Islet of Langerhans (tissue), 1 donor: Measurements from ENCODE around the gene UBR3.
"Not testable (repeated sequence)": the region's sequence is repeated elsewhere in the genome, so short reads cannot be mapped to it uniquely, and the experiment has no call there.

Experiments
- FAIRE-seq: peaks from one replicate; lab custom pipeline; 2011; peaks lifted over from hg19 to GRCh38; lab: Jason Lieb, UNC

Gene UBR3

GRCh38 chr2:169867579-169867978 is 40.3 kb downstream of the UBR3 start:
- FAIRE-seq, result no peak

- FAIRE-seq, result no peak
These were observed 41.7 kb downstream of the UBR3 start for GRCh38 chr2:169868951-169869350.

- FAIRE-seq, result not testable (repeated sequence)
These were observed 44.1 kb downstream of the UBR3 start for GRCh38 chr2:169871369-169871768.

- peak; percentile 92 for FAIRE-seq
These were observed 44.7 kb downstream of the UBR3 start for GRCh38 chr2:169871994-169872393.

GRCh38 chr2:169877398-169877797 is 50.1 kb downstream of the UBR3 start:
- FAIRE-seq, result peak; percentile 9

- no peak for FAIRE-seq
These were observed 59.9 kb downstream of the UBR3 start for GRCh38 chr2:169887120-169887519.

GRCh38 chr2:169891593-169892298 is 64.5 kb downstream of the UBR3 start:
- peak; percentile 97 for FAIRE-seq

GRCh38 chr2:169892951-169893350 is 65.7 kb downstream of the UBR3 start:
- FAIRE-seq, result no peak

GRCh38 chr2:169895294-169895985 is 68.2 kb downstream of the UBR3 start:
- FAIRE-seq, result no peak

- FAIRE-seq, result no peak
These were observed 70.6 kb downstream of the UBR3 start for GRCh38 chr2:169897834-169898233.

- not testable (repeated sequence) for FAIRE-seq
These were observed 72.8 kb downstream of the UBR3 start for GRCh38 chr2:169900103-169900502.

GRCh38 chr2:169900686-169901085 is 73.4 kb downstream of the UBR3 start:
- FAIRE-seq, result peak; percentile 56

- no peak for FAIRE-seq
These were observed 79.5 kb downstream of the UBR3 start for GRCh38 chr2:169906731-169907130.

GRCh38 chr2:169909376-169909775 is 82.1 kb downstream of the UBR3 start:
- no peak for FAIRE-seq

GRCh38 chr2:169910109-169910799 is 83.0 kb downstream of the UBR3 start:
- FAIRE-seq, result peak; percentile 38

GRCh38 chr2:169911119-169911518 is 83.9 kb downstream of the UBR3 start:
- FAIRE-seq, result no peak

GRCh38 chr2:169916623-169917022 is 89.4 kb downstream of the UBR3 start:
- FAIRE-seq, result no peak

GRCh38 chr2:169923977-169924376 is 96.7 kb downstream of the UBR3 start:
- FAIRE-seq, result peak; percentile 62

GRCh38 chr2:169925968-169926367 is 98.7 kb downstream of the UBR3 start:
- FAIRE-seq, result no peak

GRCh38 chr2:169928463-169928864 is 101.2 kb downstream of the UBR3 start:
- peak; percentile 100 for FAIRE-seq

GRCh38 chr2:169933124-169933711 is 106.0 kb downstream of the UBR3 start:
- peak; percentile 98 for FAIRE-seq

GRCh38 chr2:169936652-169937051 is 109.4 kb downstream of the UBR3 start:
- not testable (repeated sequence) for FAIRE-seq

- no peak for FAIRE-seq
These were observed 118.3 kb downstream of the UBR3 start for GRCh38 chr2:169945515-169945914.
